ENCODE data around the gene RRM1. TPM values are rescaled to one million over a fixed set of nuclear protein-coding genes. Genes with fewer than 3 reads are reported as not detected.

The RRM1 gene
- total and polyA plus RNA-seq, 2 of the 13 experiments (the other 11 are each of a cell fraction or from before 2014, with no cell fraction given): 17.3 to 108 TPM

DNA sequence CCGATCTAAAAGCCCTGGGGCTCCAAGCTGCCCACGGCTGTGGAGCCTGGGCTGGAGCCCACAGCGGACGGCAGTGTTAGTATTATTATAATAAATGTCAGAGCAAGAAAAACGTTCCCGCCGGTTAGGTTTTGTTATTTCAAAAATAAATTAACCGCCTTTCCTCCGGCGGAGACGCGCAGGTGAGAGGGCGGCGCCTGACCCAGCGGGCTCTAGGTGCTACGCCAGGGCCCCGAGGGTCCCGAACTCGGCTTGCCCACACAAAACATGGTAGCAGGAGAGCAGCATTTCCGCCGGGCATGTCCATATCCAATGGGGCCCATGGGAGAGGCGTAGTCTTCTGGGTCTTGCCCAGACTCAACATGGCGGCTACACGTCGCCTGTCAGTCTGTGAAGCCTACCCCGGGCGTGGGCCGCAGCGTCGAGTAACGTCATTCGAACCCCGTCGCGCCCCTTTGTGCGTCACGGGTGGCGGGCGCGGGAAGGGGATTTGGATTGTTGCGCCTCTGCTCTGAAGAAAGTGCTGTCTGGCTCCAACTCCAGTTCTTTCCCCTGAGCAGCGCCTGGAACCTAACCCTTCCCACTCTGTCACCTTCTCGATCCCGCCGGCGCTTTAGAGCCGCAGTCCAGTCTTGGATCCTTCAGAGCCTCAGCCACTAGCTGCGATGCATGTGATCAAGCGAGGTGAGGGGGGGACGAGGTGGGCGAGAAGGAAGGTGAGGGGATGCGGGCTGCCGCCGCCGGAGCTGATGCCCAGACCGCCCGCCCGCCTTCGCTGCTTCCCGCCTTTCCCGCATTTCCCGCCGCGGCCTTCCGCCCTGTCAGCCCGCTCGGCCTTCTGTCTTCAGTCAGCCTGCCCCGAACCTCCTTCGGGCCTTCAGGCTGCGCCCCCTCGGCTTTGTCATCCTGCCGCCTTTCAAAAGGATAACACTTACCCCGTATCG, at the start of gene RRM1 (continued):
- TF ChIP-seq, protein P1, sequence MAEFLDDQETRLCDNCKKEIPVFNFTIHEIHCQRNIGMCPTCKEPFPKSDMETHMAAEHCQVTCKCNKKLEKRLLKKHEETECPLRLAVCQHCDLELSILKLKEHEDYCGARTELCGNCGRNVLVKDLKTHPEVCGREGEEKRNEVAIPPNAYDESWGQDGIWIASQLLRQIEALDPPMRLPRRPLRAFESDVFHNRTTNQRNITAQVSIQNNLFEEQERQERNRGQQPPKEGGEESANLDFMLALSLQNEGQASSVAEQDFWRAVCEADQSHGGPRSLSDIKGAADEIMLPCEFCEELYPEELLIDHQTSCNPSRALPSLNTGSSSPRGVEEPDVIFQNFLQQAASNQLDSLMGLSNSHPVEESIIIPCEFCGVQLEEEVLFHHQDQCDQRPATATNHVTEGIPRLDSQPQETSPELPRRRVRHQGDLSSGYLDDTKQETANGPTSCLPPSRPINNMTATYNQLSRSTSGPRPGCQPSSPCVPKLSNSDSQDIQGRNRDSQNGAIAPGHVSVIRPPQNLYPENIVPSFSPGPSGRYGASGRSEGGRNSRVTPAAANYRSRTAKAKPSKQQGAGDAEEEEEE (CRISPR knock-in tag; IDR thresholded peaks at IDR 0.05; ENCODE audit: borderline replicate concordance): peak; percentile 49; the same call in 1 of the 2 replicates
- TF ChIP-seq RARA (CRISPR knock-in tag; IDR thresholded peaks at IDR 0.05) (no peak), SIX1 (CRISPR knock-in tag; IDR thresholded peaks at IDR 0.05; ENCODE audit: borderline replicate concordance) (no peak), SRY (CRISPR knock-in tag; IDR thresholded peaks at IDR 0.05) (no peak), MYNN (CRISPR knock-in tag; IDR thresholded peaks at IDR 0.05; ENCODE audit: low read depth) (0 out of 2 replicates have a peak, but pooled peaks have one; percentile 83), RAD21 (CRISPR knock-in tag; IDR thresholded peaks at IDR 0.05) (no peak), NFYC (CRISPR knock-in tag; IDR thresholded peaks at IDR 0.05) (peak; percentile 78), XRCC5 (optimal IDR thresholded peaks at IDR 0.05; ENCODE audit: low read length) (peak; percentile 77), ZNF589 (CRISPR knock-in tag; conservative IDR thresholded peaks at IDR 0.05) (peak; percentile 81; the same call in 1 of the 2 replicates), ZNF713 (CRISPR knock-in tag; IDR thresholded peaks at IDR 0.05) (peak; percentile 88; the same call in 1 of the 2 replicates), SP140L (CRISPR knock-in tag; IDR thresholded peaks at IDR 0.05; ENCODE audit: borderline replicate concordance) (no peak), HOXA7 (CRISPR knock-in tag; IDR thresholded peaks at IDR 0.05) (no peak), PHF20 (CRISPR knock-in tag; IDR thresholded peaks at IDR 0.05) (peak; percentile 95), ZNF652 (CRISPR knock-in tag; IDR thresholded peaks at IDR 0.05; ENCODE audit: borderline replicate concordance, low read depth) (peak; percentile 5; the same call in 1 of the 2 replicates), KDM1A (CRISPR knock-in tag; IDR thresholded peaks at IDR 0.05) (no peak), RCOR2 (CRISPR knock-in tag; IDR thresholded peaks at IDR 0.05) (no peak; the same call in 1 of the 2 replicates), ZNF205 (CRISPR knock-in tag; IDR thresholded peaks at IDR 0.05) (0 out of 2 replicates have a peak, but pooled peaks have one; percentile 64), ZNF572 (CRISPR knock-in tag; IDR thresholded peaks at IDR 0.05) (0 out of 2 replicates have a peak, but pooled peaks have one; percentile 64), SCMH1 (CRISPR knock-in tag; IDR thresholded peaks at IDR 0.05; ENCODE audit: borderline replicate concordance) (no peak)
- TF ChIP-seq, protein P2, sequence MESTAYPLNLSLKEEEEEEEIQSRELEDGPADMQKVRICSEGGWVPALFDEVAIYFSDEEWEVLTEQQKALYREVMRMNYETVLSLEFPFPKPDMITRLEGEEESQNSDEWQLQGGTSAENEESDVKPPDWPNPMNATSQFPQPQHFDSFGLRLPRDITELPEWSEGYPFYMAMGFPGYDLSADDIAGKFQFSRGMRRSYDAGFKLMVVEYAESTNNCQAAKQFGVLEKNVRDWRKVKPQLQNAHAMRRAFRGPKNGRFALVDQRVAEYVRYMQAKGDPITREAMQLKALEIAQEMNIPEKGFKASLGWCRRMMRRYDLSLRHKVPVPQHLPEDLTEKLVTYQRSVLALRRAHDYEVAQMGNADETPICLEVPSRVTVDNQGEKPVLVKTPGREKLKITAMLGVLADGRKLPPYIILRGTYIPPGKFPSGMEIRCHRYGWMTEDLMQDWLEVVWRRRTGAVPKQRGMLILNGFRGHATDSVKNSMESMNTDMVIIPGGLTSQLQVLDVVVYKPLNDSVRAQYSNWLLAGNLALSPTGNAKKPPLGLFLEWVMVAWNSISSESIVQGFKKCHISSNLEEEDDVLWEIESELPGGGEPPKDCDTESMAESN (CRISPR knock-in tag; conservative IDR thresholded peaks at IDR 0.05): peak; percentile 96
- TF ChIP-seq, protein P3, sequence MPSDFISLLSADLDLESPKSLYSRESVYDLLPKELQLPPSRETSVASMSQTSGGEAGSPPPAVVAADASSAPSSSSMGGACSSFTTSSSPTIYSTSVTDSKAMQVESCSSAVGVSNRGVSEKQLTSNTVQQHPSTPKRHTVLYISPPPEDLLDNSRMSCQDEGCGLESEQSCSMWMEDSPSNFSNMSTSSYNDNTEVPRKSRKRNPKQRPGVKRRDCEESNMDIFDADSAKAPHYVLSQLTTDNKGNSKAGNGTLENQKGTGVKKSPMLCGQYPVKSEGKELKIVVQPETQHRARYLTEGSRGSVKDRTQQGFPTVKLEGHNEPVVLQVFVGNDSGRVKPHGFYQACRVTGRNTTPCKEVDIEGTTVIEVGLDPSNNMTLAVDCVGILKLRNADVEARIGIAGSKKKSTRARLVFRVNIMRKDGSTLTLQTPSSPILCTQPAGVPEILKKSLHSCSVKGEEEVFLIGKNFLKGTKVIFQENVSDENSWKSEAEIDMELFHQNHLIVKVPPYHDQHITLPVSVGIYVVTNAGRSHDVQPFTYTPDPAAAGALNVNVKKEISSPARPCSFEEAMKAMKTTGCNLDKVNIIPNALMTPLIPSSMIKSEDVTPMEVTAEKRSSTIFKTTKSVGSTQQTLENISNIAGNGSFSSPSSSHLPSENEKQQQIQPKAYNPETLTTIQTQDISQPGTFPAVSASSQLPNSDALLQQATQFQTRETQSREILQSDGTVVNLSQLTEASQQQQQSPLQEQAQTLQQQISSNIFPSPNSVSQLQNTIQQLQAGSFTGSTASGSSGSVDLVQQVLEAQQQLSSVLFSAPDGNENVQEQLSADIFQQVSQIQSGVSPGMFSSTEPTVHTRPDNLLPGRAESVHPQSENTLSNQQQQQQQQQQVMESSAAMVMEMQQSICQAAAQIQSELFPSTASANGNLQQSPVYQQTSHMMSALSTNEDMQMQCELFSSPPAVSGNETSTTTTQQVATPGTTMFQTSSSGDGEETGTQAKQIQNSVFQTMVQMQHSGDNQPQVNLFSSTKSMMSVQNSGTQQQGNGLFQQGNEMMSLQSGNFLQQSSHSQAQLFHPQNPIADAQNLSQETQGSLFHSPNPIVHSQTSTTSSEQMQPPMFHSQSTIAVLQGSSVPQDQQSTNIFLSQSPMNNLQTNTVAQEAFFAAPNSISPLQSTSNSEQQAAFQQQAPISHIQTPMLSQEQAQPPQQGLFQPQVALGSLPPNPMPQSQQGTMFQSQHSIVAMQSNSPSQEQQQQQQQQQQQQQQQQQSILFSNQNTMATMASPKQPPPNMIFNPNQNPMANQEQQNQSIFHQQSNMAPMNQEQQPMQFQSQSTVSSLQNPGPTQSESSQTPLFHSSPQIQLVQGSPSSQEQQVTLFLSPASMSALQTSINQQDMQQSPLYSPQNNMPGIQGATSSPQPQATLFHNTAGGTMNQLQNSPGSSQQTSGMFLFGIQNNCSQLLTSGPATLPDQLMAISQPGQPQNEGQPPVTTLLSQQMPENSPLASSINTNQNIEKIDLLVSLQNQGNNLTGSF (CRISPR knock-in tag; IDR thresholded peaks at IDR 0.05): no peak

All from HepG2 (cell line).